ENCODE measurements around the gene EIF2AK3. TPM values are rescaled to one million over a fixed set of nuclear protein-coding genes. Genes with fewer than 3 reads are reported as not detected.

The EIF2AK3 gene
- total and polyA plus RNA-seq, 2 donors (not counting 1 experiment from before 2014, with no cell fraction given): 40.2 to 57.9 TPM

DNA sequence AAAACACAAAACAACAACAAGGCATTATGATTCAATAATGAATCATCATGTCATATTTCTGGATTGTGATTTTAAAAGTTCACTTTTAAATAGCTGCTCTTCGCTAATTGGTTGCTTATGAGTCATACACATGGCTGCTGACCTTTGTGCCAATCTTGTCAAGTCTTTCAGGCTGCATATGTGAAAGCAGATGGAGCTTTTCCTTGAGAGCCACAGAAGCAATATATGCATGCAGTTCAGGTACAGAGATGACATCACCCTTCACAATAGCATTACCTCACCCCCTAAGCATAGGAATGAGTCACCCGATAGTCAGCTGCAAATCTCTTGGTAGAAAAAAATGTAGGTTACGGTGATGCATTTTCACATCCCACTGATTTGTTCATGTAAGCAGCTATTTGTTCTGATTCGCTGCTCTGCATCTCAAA lies 27.2 kb downstream of the EIF2AK3 start:
- Histone ChIP-seq H3K9me3 (ENCODE audit: control extremely low read depth in 1 of 3, control insufficient read depth in 2 of 3, insufficient read depth in 1 of 3, low read length in 2 of 3) (no peaks in the 10 kb centered on the region), H3K4me3 (ENCODE audit: control extremely low read depth in 1 of 5, extremely low read depth in 1 of 5, insufficient read depth in 1 of 5, low read depth in 2 of 5, low read length in 4 of 5) (peak overlapping the region in 2 of 5 experiments; percentile 19 to 55), H3K9ac (ENCODE audit: low read length) (peak overlapping the region; percentile 58), H3K79me2 (ENCODE audit: control insufficient read depth, insufficient read depth, low read length) (peaks cover 95% of the 10 kb centered on the region), H2AFZ (ENCODE audit: insufficient read depth, low read depth, low read length, poor library complexity, severe bottlenecking) (no peak overlapping the region), H3K4me1 (ENCODE audit: control insufficient read depth in 2 of 2, insufficient read depth in 2 of 2, low read length in 2 of 2) (peaks cover 76 to 88% of the 10 kb centered on the region in 2 donors), H3K27ac (ENCODE audit: low read length in 2 of 2) (peak overlapping the region; percentile 94 to 96), H3K4me2 (replicated peaks; ENCODE audit: low read depth, low read length, poor library complexity, severe bottlenecking) (peak overlapping the region; percentile 75), H3K36me3 (replicated peaks in 1 of 2; ENCODE audit: control extremely low read depth in 1 of 2, control insufficient read depth in 1 of 2, extremely low read depth in 1 of 2, insufficient read depth in 2 of 2, low read length in 1 of 2) (peaks cover 0 to 1% of the 10 kb centered on the region in 2 experiments), H4K20me1 (ENCODE audit: control insufficient read depth, insufficient read depth, low read length, poor library complexity, severe bottlenecking) (no peaks in the 10 kb centered on the region), H3K27me3 (replicated peaks in 1 of 4; ENCODE audit: control extremely low read depth in 1 of 4, control insufficient read depth in 3 of 4, insufficient read depth in 4 of 4, low read length in 3 of 4) (no peaks in the 10 kb centered on the region)
- DNase-seq: peak; percentile 94
- TF ChIP-seq, protein P1, sequence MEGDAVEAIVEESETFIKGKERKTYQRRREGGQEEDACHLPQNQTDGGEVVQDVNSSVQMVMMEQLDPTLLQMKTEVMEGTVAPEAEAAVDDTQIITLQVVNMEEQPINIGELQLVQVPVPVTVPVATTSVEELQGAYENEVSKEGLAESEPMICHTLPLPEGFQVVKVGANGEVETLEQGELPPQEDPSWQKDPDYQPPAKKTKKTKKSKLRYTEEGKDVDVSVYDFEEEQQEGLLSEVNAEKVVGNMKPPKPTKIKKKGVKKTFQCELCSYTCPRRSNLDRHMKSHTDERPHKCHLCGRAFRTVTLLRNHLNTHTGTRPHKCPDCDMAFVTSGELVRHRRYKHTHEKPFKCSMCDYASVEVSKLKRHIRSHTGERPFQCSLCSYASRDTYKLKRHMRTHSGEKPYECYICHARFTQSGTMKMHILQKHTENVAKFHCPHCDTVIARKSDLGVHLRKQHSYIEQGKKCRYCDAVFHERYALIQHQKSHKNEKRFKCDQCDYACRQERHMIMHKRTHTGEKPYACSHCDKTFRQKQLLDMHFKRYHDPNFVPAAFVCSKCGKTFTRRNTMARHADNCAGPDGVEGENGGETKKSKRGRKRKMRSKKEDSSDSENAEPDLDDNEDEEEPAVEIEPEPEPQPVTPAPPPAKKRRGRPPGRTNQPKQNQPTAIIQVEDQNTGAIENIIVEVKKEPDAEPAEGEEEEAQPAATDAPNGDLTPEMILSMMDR (IDR thresholded peaks at IDR 0.05): no peak
- no peak for TF ChIP-seq EZH2 (IDR thresholded peaks at IDR 0.05; ENCODE audit: borderline replicate concordance, insufficient read depth, low read depth, low read length, poor library complexity, severe bottlenecking)
- peak; percentile 93 for ATAC-seq (ENCODE audit: low read depth)
- Mint-ChIP-seq H3K27ac (peak overlapping the region; percentile 92), H3K9me3 (ENCODE audit: insufficient read depth) (no peaks in the 10 kb centered on the region), H3K4me1 (peaks cover 82% of the 10 kb centered on the region), H3K4me3 (peak overlapping the region; percentile 71), H3K27me3 (no peaks in the 10 kb centered on the region)
- ChIA-PET POLR2A (interaction anchor here (1.0 to 1.2 kb wide), 2 partner anchors 28 to 260 kb away, joined by 3 to 9 read pairs; partner anchors contain the start of gene EIF2AK3), CTCF (interaction anchor here (0.8 to 1.9 kb wide), 7 partner anchors 9 to 232 kb away, joined by 3 to 18 read pairs (median 6); partner anchors contain the start of genes EIF2AK3 and RPIA)
- WGBS (ENCODE audit: insufficient coverage): no CpG with 5 or more reads among the region's 4 CpGs
- intact Hi-C loops (cut with micrococcal nuclease): no loop called here

DNA sequence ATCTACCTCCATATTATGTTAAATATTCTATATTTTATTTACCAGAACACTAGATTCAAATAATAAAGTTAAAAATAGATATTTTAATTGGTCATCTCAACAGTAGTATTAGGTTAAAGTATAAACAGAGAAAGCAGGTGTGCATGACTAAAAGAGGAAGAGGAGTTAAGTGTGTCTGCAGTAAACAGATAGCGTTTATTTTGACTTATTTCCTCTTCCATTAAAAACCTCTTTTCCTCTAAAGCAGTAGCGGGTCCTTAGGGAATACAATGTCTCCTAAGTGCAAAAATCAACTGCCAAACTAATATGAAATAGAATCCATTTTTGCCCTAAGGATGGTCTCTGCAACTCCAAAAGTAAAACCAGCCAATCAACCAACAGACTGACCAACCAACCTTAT lies 27.7 kb downstream of the EIF2AK3 start:
- peak; percentile 18 for ATAC-seq (ENCODE audit: low read depth)
- intact Hi-C loops (cut with micrococcal nuclease): loop anchor here (2.0 kb wide), 2 partner anchors 27 to 91 kb away; partner anchors contain the start of genes EIF2AK3 and RPIA
- H3K9me3 Mint-ChIP-seq (ENCODE audit: insufficient read depth): no peaks in the 10 kb centered on the region

More for the DNA sequence above, 27.7 kb downstream of the EIF2AK3 start:
- peak; percentile 69 for DNase-seq
- Histone ChIP-seq H3K9me3 (ENCODE audit: control extremely low read depth in 1 of 3, control insufficient read depth in 2 of 3, insufficient read depth in 1 of 3, low read length in 2 of 3) (no peaks in the 10 kb centered on the region), H3K4me1 (ENCODE audit: control insufficient read depth in 2 of 2, insufficient read depth in 2 of 2, low read length in 2 of 2) (peaks cover 78 to 86% of the 10 kb centered on the region in 2 donors), H2AFZ (ENCODE audit: insufficient read depth, low read depth, low read length, poor library complexity, severe bottlenecking) (no peak overlapping the region), H3K27ac (ENCODE audit: low read length in 2 of 2) (peak overlapping the region; percentile 94 to 96), H4K20me1 (ENCODE audit: control insufficient read depth, insufficient read depth, low read length, poor library complexity, severe bottlenecking) (no peaks in the 10 kb centered on the region), H3K4me3 (ENCODE audit: control extremely low read depth in 1 of 5, extremely low read depth in 1 of 5, insufficient read depth in 1 of 5, low read depth in 2 of 5, low read length in 4 of 5) (peak overlapping the region in 3 of 5 experiments; percentile 0 to 55 (median 13)), H3K4me2 (replicated peaks; ENCODE audit: low read depth, low read length, poor library complexity, severe bottlenecking) (peak overlapping the region; percentile 75), H3K36me3 (replicated peaks in 1 of 2; ENCODE audit: control extremely low read depth in 1 of 2, control insufficient read depth in 1 of 2, extremely low read depth in 1 of 2, insufficient read depth in 2 of 2, low read length in 1 of 2) (peaks cover under 1 to 2% of the 10 kb centered on the region in 2 experiments), H3K27me3 (replicated peaks in 1 of 4; ENCODE audit: control extremely low read depth in 1 of 4, control insufficient read depth in 3 of 4, insufficient read depth in 4 of 4, low read length in 3 of 4) (no peaks in the 10 kb centered on the region), H3K9ac (ENCODE audit: low read length) (peak overlapping the region; percentile 58), H3K79me2 (ENCODE audit: control insufficient read depth, insufficient read depth, low read length) (peaks cover 95% of the 10 kb centered on the region)
- no peak for TF ChIP-seq EZH2 (IDR thresholded peaks at IDR 0.05; ENCODE audit: borderline replicate concordance, insufficient read depth, low read depth, low read length, poor library complexity, severe bottlenecking)
- TF ChIP-seq, protein P1 (IDR thresholded peaks at IDR 0.05): no peak
- Mint-ChIP-seq H3K27ac (peak overlapping the region; percentile 92), H3K4me3 (peak overlapping the region; percentile 71), H3K27me3 (no peaks in the 10 kb centered on the region), H3K4me1 (peaks cover 79% of the 10 kb centered on the region)
- WGBS (ENCODE audit: insufficient coverage): 0% methylated on average over 1 of the region's 2 CpGs
- ChIA-PET CTCF (interaction anchor here (0.8 to 1.9 kb wide), 7 partner anchors 9 to 233 kb away, joined by 3 to 18 read pairs (median 6); partner anchors contain the start of genes EIF2AK3 and RPIA), POLR2A (interaction anchor here (1.0 to 1.2 kb wide), 2 partner anchors 28 to 261 kb away, joined by 3 to 9 read pairs; partner anchors contain the start of gene EIF2AK3)
